ENCODE data around the gene UST.
A peak's percentile ranks its signal among the peaks of the same experiment; 100 is the strongest.

The UST gene

GRCh38 chr6:148808786-148809304, 62.0 kb downstream of the UST start:
- no peak for DNase-seq

GRCh38 chr6:148811459-148811858, 64.6 kb downstream of the UST start:
- DNase-seq = no peak

- DNase-seq = no peak
These were observed 67.4 kb downstream of the UST start for GRCh38 chr6:148814082-148814790.

- no peak for DNase-seq
These were observed 68.0 kb downstream of the UST start for GRCh38 chr6:148814869-148815268.

GRCh38 chr6:148816117-148816516, 69.3 kb downstream of the UST start:
- DNase-seq = no peak

GRCh38 chr6:148817689-148818088, 70.9 kb downstream of the UST start:
- no peak for DNase-seq

- no peak for DNase-seq
These were observed 72.2 kb downstream of the UST start for GRCh38 chr6:148818939-148819575.

- no peak for DNase-seq
These were observed 73.0 kb downstream of the UST start for GRCh38 chr6:148819852-148820251.

- no peak for DNase-seq
These were observed 76.0 kb downstream of the UST start for GRCh38 chr6:148822819-148823218.

- DNase-seq = no peak
These were observed 77.5 kb downstream of the UST start for GRCh38 chr6:148824291-148824690.

GRCh38 chr6:148824960-148825359, 78.1 kb downstream of the UST start:
- DNase-seq = no peak

GRCh38 chr6:148825492-148825891, 78.7 kb downstream of the UST start:
- DNase-seq = no peak

- DNase-seq = no peak
These were observed 80.7 kb downstream of the UST start for GRCh38 chr6:148827416-148828045.

GRCh38 chr6:148828047-148828446, 81.2 kb downstream of the UST start:
- DNase-seq = no peak

- DNase-seq = no peak
These were observed 82.7 kb downstream of the UST start for GRCh38 chr6:148829415-148830101.

- DNase-seq = no peak
These were observed 83.8 kb downstream of the UST start for GRCh38 chr6:148830614-148831013.

GRCh38 chr6:148831064-148831463, 84.2 kb downstream of the UST start:
- peak; percentile 16 for DNase-seq

- DNase-seq = no peak
These were observed 84.7 kb downstream of the UST start for GRCh38 chr6:148831531-148831930.

GRCh38 chr6:148835920-148836441, 89.2 kb downstream of the UST start:
- DNase-seq = no peak

- no peak for DNase-seq
These were observed 89.9 kb downstream of the UST start for GRCh38 chr6:148836751-148837150.

GRCh38 chr6:148837941-148838340, 91.1 kb downstream of the UST start:
- no peak for DNase-seq

GRCh38 chr6:148839044-148839443, 92.2 kb downstream of the UST start:
- no peak for DNase-seq

- DNase-seq = no peak
These were observed 93.4 kb downstream of the UST start for GRCh38 chr6:148840256-148840655.

Measured in activated gamma-delta T cell treated with Interleukin-2 at 50 U/mL for 16 hours (primary cell).